ENCODE data around the gene EXTL1.
"Not testable (repeated sequence)": the region's sequence is repeated elsewhere in the genome, so short reads cannot be mapped to it uniquely, and the experiment has no call there.

The EXTL1 gene, protein sequence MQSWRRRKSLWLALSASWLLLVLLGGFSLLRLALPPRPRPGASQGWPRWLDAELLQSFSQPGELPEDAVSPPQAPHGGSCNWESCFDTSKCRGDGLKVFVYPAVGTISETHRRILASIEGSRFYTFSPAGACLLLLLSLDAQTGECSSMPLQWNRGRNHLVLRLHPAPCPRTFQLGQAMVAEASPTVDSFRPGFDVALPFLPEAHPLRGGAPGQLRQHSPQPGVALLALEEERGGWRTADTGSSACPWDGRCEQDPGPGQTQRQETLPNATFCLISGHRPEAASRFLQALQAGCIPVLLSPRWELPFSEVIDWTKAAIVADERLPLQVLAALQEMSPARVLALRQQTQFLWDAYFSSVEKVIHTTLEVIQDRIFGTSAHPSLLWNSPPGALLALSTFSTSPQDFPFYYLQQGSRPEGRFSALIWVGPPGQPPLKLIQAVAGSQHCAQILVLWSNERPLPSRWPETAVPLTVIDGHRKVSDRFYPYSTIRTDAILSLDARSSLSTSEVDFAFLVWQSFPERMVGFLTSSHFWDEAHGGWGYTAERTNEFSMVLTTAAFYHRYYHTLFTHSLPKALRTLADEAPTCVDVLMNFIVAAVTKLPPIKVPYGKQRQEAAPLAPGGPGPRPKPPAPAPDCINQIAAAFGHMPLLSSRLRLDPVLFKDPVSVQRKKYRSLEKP
- 0 to 0.38 (median 0) reads per million in 9 experiments for total RNA-seq

DNA sequence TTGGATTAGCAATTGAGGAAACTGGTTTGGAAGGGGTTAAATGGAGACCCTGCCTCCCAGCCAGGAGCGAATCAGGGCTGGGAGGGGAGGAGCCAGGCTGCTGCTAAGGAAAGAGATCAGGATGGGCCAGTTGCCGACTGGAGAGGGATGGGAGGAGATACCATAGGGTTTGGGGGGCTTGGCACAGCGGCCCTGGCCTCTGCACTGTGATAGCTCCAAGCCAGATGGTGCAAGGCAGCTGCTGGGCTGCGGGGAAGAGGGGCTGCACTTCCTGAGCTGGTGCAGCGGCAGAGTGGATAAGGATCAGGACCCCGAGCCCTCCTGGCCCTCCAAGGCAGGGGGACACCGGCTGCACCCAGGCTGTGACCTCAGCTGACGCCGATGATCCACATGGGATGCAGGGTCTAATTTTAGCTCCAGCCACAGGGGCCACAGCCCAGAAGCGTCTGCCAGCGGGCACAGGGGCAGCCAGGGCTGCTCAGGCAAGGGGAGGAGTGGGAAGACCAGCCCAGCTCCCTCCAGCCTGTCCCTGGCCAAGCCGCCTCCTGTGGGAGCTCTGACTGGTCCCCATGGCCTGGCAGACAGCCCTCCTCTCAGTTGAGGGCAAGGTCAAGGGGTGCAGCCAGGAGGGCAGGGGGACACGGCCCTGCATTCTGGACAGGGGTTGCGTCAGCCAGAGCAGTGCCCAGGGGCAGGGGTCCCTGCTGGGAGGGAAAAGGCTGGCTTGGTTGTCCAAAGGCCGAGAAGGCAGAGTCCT, at the start of gene EXTL1:
EXTL1 (plus strand) TSS at position 129 of the 757 bp plus-strand sequence. CDS start 872 bp downstream, outside the sequence.
- Mint-ChIP-seq H3K4me1 (ENCODE audit: low read depth in 2 of 2) (peaks cover 3% of the 10 kb centered on the region in 2 donors), H3K36me3 (ENCODE audit: insufficient read depth) (no peaks in the 10 kb centered on the region), H3K4me3 (no peak within 1 kb of the TSS), H3K9me3 (no peaks in the 10 kb centered on the region), H3K27me3 (peaks cover 0 to 13% of the 10 kb centered on the region in 2 donors), H3K27ac (peak within 1 kb of the TSS in 1 of 2 donors; percentile 41)
- DNase-seq: no peak
- ATAC-seq (replicated peaks): no peak

DNA sequence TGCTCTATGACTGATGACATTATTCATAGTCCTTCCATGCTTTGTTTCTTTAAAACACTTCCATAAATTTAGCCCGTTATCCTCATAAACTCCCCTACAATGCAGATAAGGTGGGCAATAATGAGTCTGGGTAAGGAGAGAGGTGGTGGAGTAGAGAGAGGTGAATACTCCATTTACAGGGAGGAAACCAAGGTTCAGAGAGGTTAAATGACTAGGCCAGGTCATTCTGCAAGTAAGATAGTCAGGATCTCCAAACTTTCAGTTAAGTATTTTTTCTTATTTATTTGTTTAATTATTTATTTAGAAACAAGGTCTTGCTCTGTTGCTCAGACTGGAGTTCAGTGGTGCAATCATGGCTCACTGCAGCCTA, 49.8 kb upstream of the EXTL1 start:
- Mint-ChIP-seq H3K4me3 (no peak overlapping the region), H3K27ac (peak overlapping the region; percentile 74 to 81), H3K36me3 (ENCODE audit: insufficient read depth) (peaks cover 63% of the 10 kb centered on the region), H3K9me3 (no peaks in the 10 kb centered on the region), H3K27me3 (no peaks in the 10 kb centered on the region), H3K4me1 (ENCODE audit: low read depth in 2 of 2) (peaks cover 12 to 37% of the 10 kb centered on the region in 2 donors)
- ATAC-seq (replicated peaks) (no peak), DNase-seq (no peak)

DNA sequence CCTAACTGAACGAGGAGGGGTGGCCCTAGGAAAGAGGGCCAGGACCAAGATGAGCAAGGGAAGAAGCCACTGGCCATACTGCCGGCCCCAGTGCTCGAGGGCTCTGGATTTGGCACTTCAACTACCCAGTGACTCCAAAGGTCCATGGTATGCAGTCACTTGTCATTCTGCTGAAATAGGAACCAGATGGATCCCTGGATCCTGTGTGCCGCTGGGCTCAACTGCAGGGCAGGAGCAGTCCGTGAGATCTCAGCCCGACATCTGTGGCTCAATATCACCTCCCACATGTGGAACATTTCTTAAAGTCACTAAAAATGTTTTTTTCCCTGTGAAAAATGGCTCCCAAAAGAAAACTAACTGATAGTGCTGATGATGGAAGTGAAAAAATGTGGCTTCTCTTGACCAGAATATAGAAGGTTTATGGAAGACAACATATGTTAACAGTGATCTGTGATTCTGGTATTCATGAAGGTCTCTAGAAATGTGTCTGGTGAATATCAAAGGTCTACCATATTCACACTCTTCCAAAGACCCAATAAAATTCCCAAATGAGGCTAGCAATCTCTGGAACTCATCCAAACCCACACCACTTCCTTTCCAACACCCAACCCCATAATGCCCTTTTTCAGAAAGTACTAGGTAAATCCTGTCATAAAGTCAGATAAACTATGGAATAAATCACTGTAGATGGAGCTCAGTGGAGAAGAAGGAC, 47.8 kb upstream of the EXTL1 start:
- peaks cover 10 to 27% of the 10 kb centered on the region in 2 donors for H3K4me1 Mint-ChIP-seq (ENCODE audit: low read depth in 2 of 2)
- H3K36me3 Mint-ChIP-seq (ENCODE audit: insufficient read depth): peaks cover 73% of the 10 kb centered on the region

DNA sequence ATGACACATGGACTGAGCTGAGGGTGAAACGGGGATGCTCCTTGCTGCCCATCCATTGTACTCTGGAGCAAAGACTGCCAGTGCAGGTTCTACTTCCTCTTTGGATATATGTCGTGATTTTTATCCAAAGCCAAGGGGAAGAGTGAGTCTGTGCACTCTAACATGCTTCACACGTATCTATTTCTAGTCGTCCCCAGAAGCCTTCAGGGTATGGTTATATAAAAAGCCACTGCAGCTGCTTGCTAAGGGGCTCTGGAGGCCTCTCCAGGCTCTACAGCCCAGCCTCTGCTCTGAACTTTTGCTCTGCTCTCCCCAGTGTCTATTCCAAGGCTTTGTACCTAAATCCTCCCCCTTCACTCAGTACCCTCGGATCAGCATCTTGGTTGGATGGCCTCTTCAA, 43.8 kb upstream of the EXTL1 start:
- peaks cover 7 to 13% of the 10 kb centered on the region in 2 donors for H3K4me1 Mint-ChIP-seq (ENCODE audit: low read depth in 2 of 2)
- no peak for ATAC-seq (replicated peaks)
- no peaks in the 10 kb centered on the region for H3K27me3 Mint-ChIP-seq
- H3K4me3 Mint-ChIP-seq: no peak overlapping the region
- H3K9me3 Mint-ChIP-seq: no peaks in the 10 kb centered on the region
- DNase-seq: no peak
- peak overlapping the region in 1 of 2 donors; percentile 5 for H3K27ac Mint-ChIP-seq
- H3K36me3 Mint-ChIP-seq (ENCODE audit: insufficient read depth): peaks cover 86% of the 10 kb centered on the region

More for the DNA sequence above, 47.8 kb upstream of the EXTL1 start:
- ATAC-seq (replicated peaks) (no peak), DNase-seq (no peak)
- no peaks in the 10 kb centered on the region for H3K27me3 Mint-ChIP-seq
- no peak overlapping the region for H3K4me3 Mint-ChIP-seq
- peak overlapping the region; percentile 18 to 74 for H3K27ac Mint-ChIP-seq
- no peaks in the 10 kb centered on the region for H3K9me3 Mint-ChIP-seq

DNA sequence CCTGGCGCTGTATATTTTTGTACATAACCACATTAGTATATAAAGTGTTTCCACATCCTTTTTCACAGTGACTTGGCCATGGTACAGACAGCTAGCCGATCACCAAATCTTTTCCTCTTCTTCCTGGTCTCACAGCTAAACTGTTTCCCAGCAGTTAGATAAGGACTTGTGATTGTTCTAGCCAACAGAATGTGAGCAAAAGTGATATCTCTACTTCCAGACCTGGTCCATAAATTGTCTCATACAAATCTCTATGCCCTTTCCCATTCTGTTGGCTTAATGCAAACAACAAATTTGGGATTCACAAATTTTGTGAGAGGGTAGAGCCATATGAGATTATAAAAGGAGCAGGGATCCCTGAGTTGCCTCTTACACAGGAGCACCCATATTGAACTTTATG, 43.2 kb upstream of the EXTL1 start:
- Mint-ChIP-seq H3K27ac (peak overlapping the region in 1 of 2 donors; percentile 5), H3K36me3 (ENCODE audit: insufficient read depth) (peaks cover 88% of the 10 kb centered on the region), H3K27me3 (no peaks in the 10 kb centered on the region), H3K4me1 (ENCODE audit: low read depth in 2 of 2) (peaks cover 7 to 11% of the 10 kb centered on the region in 2 donors), H3K4me3 (no peak overlapping the region), H3K9me3 (no peaks in the 10 kb centered on the region)
- ATAC-seq (replicated peaks) (no peak), DNase-seq (no peak)

DNA sequence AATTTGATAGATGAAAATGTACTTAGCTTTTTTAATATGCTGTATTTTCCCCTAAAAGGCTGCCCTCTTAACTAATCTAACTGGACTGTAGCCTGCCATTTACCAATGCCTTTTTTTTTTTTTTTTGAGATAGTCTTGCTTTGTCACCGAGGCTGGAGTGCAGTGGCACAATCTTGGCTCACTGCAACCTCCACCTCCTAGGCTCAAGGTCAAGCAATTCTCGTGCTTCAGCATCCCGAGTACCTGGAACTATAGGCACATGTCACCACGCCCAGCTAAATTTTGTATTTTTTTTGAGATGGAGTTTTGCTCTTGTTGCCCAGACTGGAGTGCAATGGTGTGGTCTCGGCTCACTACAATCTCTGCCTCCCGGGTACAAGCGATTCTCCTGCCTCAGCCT, 42.4 kb upstream of the EXTL1 start:
- ATAC-seq (replicated peaks) (no peak), DNase-seq (no peak)
- Mint-ChIP-seq H3K4me3 (no peak overlapping the region), H3K9me3 (no peaks in the 10 kb centered on the region), H3K36me3 (ENCODE audit: insufficient read depth) (peaks cover 91% of the 10 kb centered on the region), H3K27ac (no peak overlapping the region), H3K27me3 (no peaks in the 10 kb centered on the region), H3K4me1 (ENCODE audit: low read depth in 2 of 2) (peaks cover 7 to 12% of the 10 kb centered on the region in 2 donors)

DNA sequence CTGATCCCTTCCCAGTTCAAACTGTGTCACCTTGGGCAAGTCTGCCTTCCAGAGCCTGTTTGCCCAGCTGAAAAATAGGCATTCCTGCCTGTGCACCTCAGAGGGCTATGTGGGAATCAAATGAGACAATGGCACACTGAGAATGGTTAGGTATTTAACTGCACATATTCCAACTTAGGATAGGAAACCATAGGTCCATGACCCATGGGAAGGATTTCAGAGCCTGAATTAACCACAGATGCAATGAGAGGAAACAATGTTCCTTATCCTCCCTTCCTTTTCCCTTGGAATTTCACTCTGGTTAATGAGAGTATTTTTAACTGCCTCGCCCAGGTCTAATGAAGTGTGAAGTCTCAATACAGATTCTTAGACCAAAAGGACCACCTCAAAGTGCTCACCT, 36.4 kb upstream of the EXTL1 start:
- H3K9me3 Mint-ChIP-seq: no peaks in the 10 kb centered on the region
- H3K36me3 Mint-ChIP-seq (ENCODE audit: insufficient read depth): peaks cover 78% of the 10 kb centered on the region
- peak overlapping the region; percentile 49 to 82 for H3K27ac Mint-ChIP-seq
- H3K4me3 Mint-ChIP-seq: no peak overlapping the region
- H3K4me1 Mint-ChIP-seq (ENCODE audit: low read depth in 2 of 2): peaks cover 34 to 48% of the 10 kb centered on the region in 2 donors
- no peaks in the 10 kb centered on the region for H3K27me3 Mint-ChIP-seq
- DNase-seq: no peak
- ATAC-seq (replicated peaks): no peak

DNA sequence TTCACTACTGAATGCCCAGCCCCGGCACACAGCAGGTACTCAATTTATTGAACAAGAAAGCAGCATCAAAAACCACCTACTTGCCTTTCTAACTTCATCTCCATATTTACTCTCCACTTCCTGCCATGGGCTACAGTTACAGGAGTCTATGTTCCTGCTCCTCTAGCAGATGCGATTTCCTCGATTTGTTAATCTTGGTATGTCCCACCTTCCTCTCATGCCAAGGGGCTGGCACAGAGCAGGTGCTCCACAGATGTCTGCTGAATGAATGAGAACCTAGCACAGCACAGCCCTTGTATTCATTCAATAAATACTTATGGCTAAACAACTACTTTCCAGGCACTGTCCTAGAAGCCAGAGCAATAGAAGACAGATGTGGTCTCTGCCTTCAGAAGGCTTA, 35.9 kb upstream of the EXTL1 start:
- DNase-seq (no peak), ATAC-seq (replicated peaks) (no peak)
- H3K4me1 Mint-ChIP-seq (ENCODE audit: low read depth in 2 of 2): peaks cover 37 to 52% of the 10 kb centered on the region in 2 donors
- H3K36me3 Mint-ChIP-seq (ENCODE audit: insufficient read depth): peaks cover 78% of the 10 kb centered on the region
- no peaks in the 10 kb centered on the region for H3K9me3 Mint-ChIP-seq
- no peaks in the 10 kb centered on the region for H3K27me3 Mint-ChIP-seq
- peak overlapping the region; percentile 9 to 24 for H3K4me3 Mint-ChIP-seq
- H3K27ac Mint-ChIP-seq: peak overlapping the region; percentile 79 to 82

DNA sequence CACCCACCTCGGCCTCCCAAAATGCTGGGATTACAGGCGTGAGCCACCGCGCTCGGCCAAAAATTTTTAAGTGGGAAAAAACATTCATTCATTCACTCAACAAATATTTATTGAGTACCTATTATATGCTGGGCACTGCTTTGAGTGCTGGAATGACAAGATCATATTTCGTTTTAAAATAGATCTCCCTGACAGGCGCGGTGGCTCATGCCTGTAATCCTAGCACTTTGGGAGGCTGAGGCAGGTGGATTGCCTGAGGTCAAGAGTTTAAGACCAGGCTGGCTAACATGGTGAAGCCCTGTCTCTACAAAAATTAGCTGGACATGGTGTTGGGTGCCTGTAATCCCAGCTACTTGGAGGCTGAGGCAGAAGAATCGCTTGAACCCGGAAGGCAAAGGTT, 34.8 kb upstream of the EXTL1 start:
- H3K4me1 Mint-ChIP-seq (ENCODE audit: low read depth in 2 of 2): peaks cover 44 to 57% of the 10 kb centered on the region in 2 donors
- peaks cover 68% of the 10 kb centered on the region for H3K36me3 Mint-ChIP-seq (ENCODE audit: insufficient read depth)
- ATAC-seq (replicated peaks); DNase-seq; H3K27me3 Mint-ChIP-seq; H3K9me3 Mint-ChIP-seq; H3K27ac Mint-ChIP-seq; H3K4me3 Mint-ChIP-seq: not testable (repeated sequence)

DNA sequence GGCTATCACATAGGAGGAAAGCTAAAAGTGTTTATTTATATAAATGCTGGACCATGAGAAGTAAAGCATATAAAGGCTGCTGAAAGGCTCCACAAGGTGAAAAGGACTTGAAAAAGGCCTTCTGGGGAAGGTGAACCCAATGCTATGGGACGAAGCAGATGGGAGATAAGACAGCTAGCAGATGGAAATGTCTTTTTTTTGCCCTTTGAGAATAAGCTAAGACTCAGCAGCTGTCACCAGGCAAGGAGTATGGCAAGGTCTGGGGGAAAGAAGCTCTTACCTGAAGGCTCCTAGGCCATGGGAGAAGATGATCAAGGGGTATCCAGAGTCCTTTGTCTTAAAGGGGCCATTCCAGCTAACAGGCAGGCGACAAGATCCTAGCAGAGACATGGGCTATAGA, 33.6 kb upstream of the EXTL1 start:
- Mint-ChIP-seq H3K27ac (peak overlapping the region; percentile 81 to 95), H3K36me3 (ENCODE audit: insufficient read depth) (peaks cover 56% of the 10 kb centered on the region), H3K9me3 (no peaks in the 10 kb centered on the region), H3K4me3 (peak overlapping the region; percentile 75 to 89), H3K4me1 (ENCODE audit: low read depth in 2 of 2) (peaks cover 51 to 65% of the 10 kb centered on the region in 2 donors), H3K27me3 (no peaks in the 10 kb centered on the region)
- no peak for ATAC-seq (replicated peaks)
- no peak for DNase-seq

DNA sequence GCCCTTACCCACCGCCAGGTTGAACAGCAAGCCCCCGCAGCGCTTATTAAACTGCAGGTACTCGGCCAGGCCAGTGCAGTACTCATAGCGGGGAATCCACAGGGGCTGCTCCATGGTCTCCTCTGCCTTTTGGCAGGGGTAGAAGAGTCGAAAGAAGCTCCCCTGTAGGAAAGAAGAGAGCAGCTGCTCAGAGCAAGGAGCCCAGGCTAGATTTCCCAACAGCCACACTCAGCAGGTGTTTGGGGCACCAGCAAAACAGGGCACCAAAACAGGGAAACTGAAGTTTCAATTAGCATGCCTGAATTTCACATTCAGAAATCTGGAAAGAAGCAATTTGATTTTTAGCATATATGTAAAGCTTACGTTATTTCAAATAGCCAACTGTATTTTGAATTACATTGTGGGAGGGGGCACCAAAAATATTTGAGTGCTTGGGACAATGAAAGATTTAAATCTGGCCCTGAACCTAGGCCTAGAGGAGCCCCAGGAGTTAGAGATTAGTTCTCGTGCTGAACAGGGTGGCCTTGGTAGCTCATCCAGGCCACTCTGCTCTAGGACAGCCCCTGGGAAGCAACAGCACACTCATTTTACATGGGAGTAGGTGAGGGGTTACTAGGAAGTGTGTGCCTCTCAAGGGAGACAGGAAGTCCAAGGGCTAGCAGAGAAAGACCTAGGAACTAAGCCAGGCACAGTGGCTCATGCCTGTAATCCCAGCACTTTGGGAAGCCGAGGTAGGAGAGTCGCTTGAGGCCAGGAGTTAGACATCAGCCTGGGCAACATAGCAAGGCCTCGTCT, 31.9 kb upstream of the EXTL1 start:
- ATAC-seq (replicated peaks): no peak
- peak overlapping the region; percentile 75 to 89 for H3K4me3 Mint-ChIP-seq

DNA sequence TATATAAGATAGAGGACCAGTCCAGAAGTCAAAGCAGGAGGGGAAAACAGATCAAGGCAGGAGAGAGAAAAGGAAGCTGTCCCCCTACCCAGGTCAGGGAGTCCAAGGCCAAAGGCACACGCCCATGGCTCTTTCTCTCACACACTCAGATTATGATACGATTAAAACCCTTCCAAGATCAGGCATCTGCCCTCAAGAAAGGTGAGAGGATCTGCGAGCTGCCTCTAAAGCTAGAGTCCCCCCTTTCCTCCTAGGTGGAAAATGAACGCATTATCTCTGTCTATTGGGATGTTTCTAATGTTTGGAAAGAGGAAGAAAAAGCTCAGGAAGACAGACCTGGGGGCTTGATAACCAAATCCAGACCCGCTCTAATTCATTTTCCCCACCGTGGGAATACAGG, 31.3 kb upstream of the EXTL1 start:
- ATAC-seq (replicated peaks) (no peak), DNase-seq (no peak)
- no peaks in the 10 kb centered on the region for H3K27me3 Mint-ChIP-seq
- no peaks in the 10 kb centered on the region for H3K9me3 Mint-ChIP-seq
- H3K4me3 Mint-ChIP-seq: peak overlapping the region; percentile 75 to 89
- H3K27ac Mint-ChIP-seq: peak overlapping the region; percentile 95 to 96
- peaks cover 33% of the 10 kb centered on the region for H3K36me3 Mint-ChIP-seq (ENCODE audit: insufficient read depth)
- peaks cover 55 to 68% of the 10 kb centered on the region in 2 donors for H3K4me1 Mint-ChIP-seq (ENCODE audit: low read depth in 2 of 2)

More for the DNA sequence above, 31.9 kb upstream of the EXTL1 start:
- no peak for DNase-seq
- Mint-ChIP-seq H3K9me3 (no peaks in the 10 kb centered on the region), H3K4me1 (ENCODE audit: low read depth in 2 of 2) (peaks cover 56 to 68% of the 10 kb centered on the region in 2 donors), H3K27ac (peak overlapping the region; percentile 95 to 96), H3K36me3 (ENCODE audit: insufficient read depth) (peaks cover 39% of the 10 kb centered on the region), H3K27me3 (no peaks in the 10 kb centered on the region)

Data from effector memory CD8-positive, alpha-beta T cell (primary cell).